ENCODE results near the gene PYCR2. TPM values are rescaled to one million over a fixed set of nuclear protein-coding genes. Genes with fewer than 3 reads are reported as not detected.

The PYCR2 gene
- polyA plus RNA-seq, 2 of the 4 experiments (the other 2 are of a cell fraction), result 45.4 to 50.5 TPM

- Histone ChIP-seq H3K27ac (no peak overlapping the region), H3K4me2 (no peak overlapping the region), H3K4me1 (0 out of 3 replicates have a peak, but pooled peaks cover 3% of the 10 kb centered on the region), H3K9me3 (no peaks in the 10 kb centered on the region), H3K4me3 (no peak overlapping the region)
- ChIA-PET POLR2A (no interaction called here), CTCF (interaction anchor here (0.6 to 12.4 kb wide), 8 partner anchors 11 to 439 kb away, joined by 3 to 207 read pairs (median 6); partner anchors contain the start of genes LEFTY1, SRP9 and TMEM63A)
- ATAC-seq, result no peak
- no peak for TF ChIP-seq RFX5 (IDR thresholded peaks at IDR 0.05)
- TF ChIP-seq SMC3 (IDR thresholded peaks at IDR 0.05), result no peak
- no peak for TF ChIP-seq MAFK (IDR thresholded peaks at IDR 0.05; ENCODE audit: partially characterized antibody)
- TF ChIP-seq HOXA7 (CRISPR knock-in tag; IDR thresholded peaks at IDR 0.05), result no peak
- TF ChIP-seq ATOH8 (CRISPR knock-in tag; IDR thresholded peaks at IDR 0.05; ENCODE audit: low read depth), result no peak
- no peak for TF ChIP-seq MAX (IDR thresholded peaks at IDR 0.05)
- no peak for TF ChIP-seq CHD2 (IDR thresholded peaks at IDR 0.05; ENCODE audit: low read length, partially characterized antibody)
- WGBS (ENCODE audit: missing lambda C conversion rate), result 93% methylated on average over 1 of the region's 1 CpG
- FAIRE-seq, result no peak
- no peak for DNase-seq (ENCODE audit: low read depth in 1 of 2, low spot score in 1 of 2)
Measured at GRCh38 chr1:225909477-225909876, 14.6 kb downstream of the PYCR2 start.

GRCh38 chr1:225908773-225909172 is 15.3 kb downstream of the PYCR2 start:
- no peak for ATAC-seq
- FAIRE-seq, result no peak
- Histone ChIP-seq H3K4me2 (no peak overlapping the region), H3K4me3 (no peak overlapping the region), H3K9me3 (no peaks in the 10 kb centered on the region), H3K27ac (no peak overlapping the region), H3K4me1 (0 out of 3 replicates have a peak, but pooled peaks cover 3% of the 10 kb centered on the region)
- POLR2A ChIA-PET, result no interaction called here
- DNase-seq (ENCODE audit: low read depth in 1 of 2, low spot score in 1 of 2), result no peak
- TF ChIP-seq BCL3 (IDR thresholded peaks at IDR 0.05), result no peak
- no peak for TF ChIP-seq JUNB (IDR thresholded peaks at IDR 0.05)
- TF ChIP-seq ESRRA (IDR thresholded peaks at IDR 0.05; ENCODE audit: borderline replicate concordance, low read length), result no peak
- TF ChIP-seq FOSB (CRISPR knock-in tag; IDR thresholded peaks at IDR 0.05), result no peak
- no peak for TF ChIP-seq HOXB13 (CRISPR knock-in tag; IDR thresholded peaks at IDR 0.05; ENCODE audit: low read depth)
- no peak for TF ChIP-seq FOSL2 (IDR thresholded peaks at IDR 0.05)
- TF ChIP-seq FOSL2 (CRISPR knock-in tag; IDR thresholded peaks at IDR 0.05), result no peak
- no peak for TF ChIP-seq HOXB5 (CRISPR knock-in tag; IDR thresholded peaks at IDR 0.05)
- TF ChIP-seq CEBPB (IDR thresholded peaks at IDR 0.05), result no peak
- no peak for TF ChIP-seq EHMT2 (IDR thresholded peaks at IDR 0.05; ENCODE audit: low read depth)
- TF ChIP-seq RCOR1 (IDR thresholded peaks at IDR 0.05; ENCODE audit: low read depth, low read length), result no peak
- TF ChIP-seq MAZ (IDR thresholded peaks at IDR 0.05; ENCODE audit: borderline replicate concordance, low read depth, low read length), result no peak
- no peak for TF ChIP-seq CHD4 (IDR thresholded peaks at IDR 0.05; ENCODE audit: borderline replicate concordance)
- no peak for TF ChIP-seq RARB (CRISPR knock-in tag; IDR thresholded peaks at IDR 0.05)
- TF ChIP-seq SMC3 (IDR thresholded peaks at IDR 0.05), result no peak
- 79% methylated on average over 2 of the region's 2 CpGs for WGBS (ENCODE audit: missing lambda C conversion rate)
- CTCF ChIA-PET, result interaction anchor here (1.0 to 12.4 kb wide), 7 partner anchors 11 to 439 kb away, joined by 3 to 207 read pairs (median 5); partner anchors contain the start of genes LEFTY1, SRP9 and TMEM63A

- CTCF ChIA-PET, result interaction anchor here (1.0 to 12.4 kb wide), 6 partner anchors 12 to 438 kb away, joined by 3 to 207 read pairs (median 4); partner anchors contain the start of genes LEFTY1 and TMEM63A
- POLR2A ChIA-PET, result no interaction called here
- Histone ChIP-seq H3K4me3 (no peak overlapping the region), H3K9me3 (no peaks in the 10 kb centered on the region), H3K27ac (no peak overlapping the region), H3K4me1 (0 out of 3 replicates have a peak, but pooled peaks cover 3% of the 10 kb centered on the region), H3K4me2 (no peak overlapping the region)
- DNase-seq (ENCODE audit: low read depth in 1 of 2, low spot score in 1 of 2), result no peak
- WGBS (ENCODE audit: missing lambda C conversion rate), result 65% methylated on average over 4 of the region's 5 CpGs
- no peak for FAIRE-seq
- no peak for ATAC-seq
- TF ChIP-seq BHLHE40 (IDR thresholded peaks at IDR 0.05; ENCODE audit: low read depth, low read length) (no peak), MAFK (IDR thresholded peaks at IDR 0.05; ENCODE audit: partially characterized antibody) (no peak), CBX8 (IDR thresholded peaks at IDR 0.05) (no peak), CBX2 (IDR thresholded peaks at IDR 0.05; ENCODE audit: borderline replicate concordance, low read depth) (no peak), HEYL (CRISPR knock-in tag; IDR thresholded peaks at IDR 0.05) (no peak), ZFP36 (IDR thresholded peaks at IDR 0.05; ENCODE audit: borderline replicate concordance, partially characterized antibody) (no peak), NR3C1 (IDR thresholded peaks at IDR 0.05) (no peak), PBX3 (IDR thresholded peaks at IDR 0.05) (no peak), EHF (CRISPR knock-in tag; IDR thresholded peaks at IDR 0.05) (no peak), E2F6 (IDR thresholded peaks at IDR 0.05; ENCODE audit: borderline replicate concordance, low read depth) (no peak), ESRRA (IDR thresholded peaks at IDR 0.05; ENCODE audit: borderline replicate concordance, low read length) (no peak), CHD4 (IDR thresholded peaks at IDR 0.05; ENCODE audit: borderline replicate concordance) (no peak), RAD21 (conservative IDR thresholded peaks at IDR 0.05 in 1 of 2, IDR thresholded peaks at IDR 0.05 in 1 of 2) (no peak), JUNB (IDR thresholded peaks at IDR 0.05) (no peak), HES2 (IDR thresholded peaks at IDR 0.05) (no peak), HOXB5 (CRISPR knock-in tag; IDR thresholded peaks at IDR 0.05) (no peak)
Measured at GRCh38 chr1:225908013-225908640, 15.9 kb downstream of the PYCR2 start.

Data from A549 (cell line).